Jurkat, Clone E6-1 (cell line): ENCODE data around the gene SORBS2.
"Not testable (repeated sequence)": the region's sequence is repeated elsewhere in the genome, so short reads cannot be mapped to it uniquely, and the experiment has no call there.

ENCODE experiments used
- DNase-seq: peaks from one replicate; pipeline ENCODE4 v3.0.0-alpha.2; 2011; ENCODE audit warnings: low read depth, low spot score
- H3K4me3 ChIP-seq: 2 replicates; pipeline ENCODE4 v1.5.1; 2011; ENCODE audit warnings: mild to moderate bottlenecking, low read length, control low read depth, moderate library complexity

Gene SORBS2

DNA sequence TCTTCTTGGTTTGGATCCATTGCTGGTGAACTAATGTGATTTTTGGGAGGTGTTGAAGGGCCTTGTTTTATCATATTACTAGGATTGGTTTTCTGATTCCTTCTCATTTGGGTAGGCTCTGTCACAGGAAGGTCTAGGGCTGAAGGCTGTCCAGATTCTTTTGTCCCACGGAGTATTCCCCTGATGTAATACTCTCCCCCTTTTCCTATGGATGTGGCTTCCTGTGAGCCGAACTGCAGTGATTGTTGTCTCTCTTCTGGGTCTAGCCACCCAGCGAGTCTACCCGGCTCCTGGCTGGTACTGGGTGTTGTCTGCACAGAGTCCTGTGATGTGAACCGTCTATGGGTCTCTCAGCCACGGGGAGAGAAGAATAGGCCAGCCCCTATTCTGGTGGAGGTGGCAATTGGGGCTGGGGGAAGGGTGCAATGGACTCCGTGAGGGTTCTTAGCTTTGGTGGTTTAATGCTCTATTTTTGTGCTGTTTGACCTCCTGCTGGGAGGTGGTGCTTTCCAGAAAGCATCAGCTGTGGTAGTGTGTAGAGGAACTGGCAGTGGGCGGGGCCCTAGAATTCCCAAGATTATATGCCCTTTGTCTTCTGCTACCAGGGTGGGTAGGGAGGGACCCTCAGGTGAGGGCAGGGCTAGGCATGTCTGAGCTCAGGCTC, 252.6 kb downstream of the SORBS2 start:
- H3K4me3 ChIP-seq, DNase-seq: not testable (repeated sequence)

- H3K4me3 ChIP-seq, result no peak overlapping the region
- no peak for DNase-seq
These were observed 257.4 kb downstream of the SORBS2 start for GRCh38 chr4:185554365-185555126.

DNA sequence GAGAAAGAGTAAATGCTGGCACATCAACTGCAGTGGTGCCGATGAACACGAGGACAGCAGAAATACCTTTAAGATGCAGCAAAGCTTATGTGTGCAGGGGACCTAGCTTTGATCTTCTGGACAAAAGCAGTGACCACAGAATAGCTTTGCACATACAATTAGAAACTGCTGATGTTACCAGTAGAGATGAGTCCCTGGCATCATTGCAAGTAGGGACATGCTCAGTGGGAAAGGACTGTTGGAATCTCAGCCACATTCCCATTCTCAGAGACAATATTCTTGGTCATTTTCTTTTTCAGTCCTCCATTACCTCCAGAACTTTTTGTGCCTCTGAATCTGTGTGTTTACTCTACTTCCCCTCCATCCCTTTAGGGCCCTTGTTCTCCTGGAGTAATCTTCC, 259.7 kb downstream of the SORBS2 start:
- DNase-seq, result no peak
- no peak overlapping the region for H3K4me3 ChIP-seq

- DNase-seq, result no peak
- H3K4me3 ChIP-seq, result no peak overlapping the region
These were observed 261.1 kb downstream of the SORBS2 start for GRCh38 chr4:185550933-185551332.

GRCh38 chr4:185549095-185549639, 262.8 kb downstream of the SORBS2 start:
- DNase-seq, result no peak
- no peak overlapping the region for H3K4me3 ChIP-seq

DNA sequence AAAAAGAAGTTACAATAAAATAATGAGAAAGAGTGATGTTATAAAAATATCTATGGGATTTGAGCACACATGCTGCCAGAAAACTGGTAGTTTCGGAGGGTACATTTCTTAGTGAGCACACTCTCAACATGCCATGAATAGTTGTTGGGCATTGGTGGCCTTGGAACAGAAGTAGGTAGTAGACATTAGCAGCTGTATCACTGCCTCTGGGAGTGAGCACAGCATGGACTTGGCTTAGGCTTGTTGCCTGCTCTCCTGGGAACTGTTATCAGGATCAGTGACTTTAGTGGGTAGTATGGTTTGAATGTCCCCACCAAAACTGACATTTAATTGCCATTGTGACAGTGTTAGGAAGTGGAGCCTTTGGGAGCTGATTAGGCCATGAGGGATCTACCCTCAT, 263.4 kb downstream of the SORBS2 start:
- no peak for DNase-seq
- no peak overlapping the region for H3K4me3 ChIP-seq

DNA sequence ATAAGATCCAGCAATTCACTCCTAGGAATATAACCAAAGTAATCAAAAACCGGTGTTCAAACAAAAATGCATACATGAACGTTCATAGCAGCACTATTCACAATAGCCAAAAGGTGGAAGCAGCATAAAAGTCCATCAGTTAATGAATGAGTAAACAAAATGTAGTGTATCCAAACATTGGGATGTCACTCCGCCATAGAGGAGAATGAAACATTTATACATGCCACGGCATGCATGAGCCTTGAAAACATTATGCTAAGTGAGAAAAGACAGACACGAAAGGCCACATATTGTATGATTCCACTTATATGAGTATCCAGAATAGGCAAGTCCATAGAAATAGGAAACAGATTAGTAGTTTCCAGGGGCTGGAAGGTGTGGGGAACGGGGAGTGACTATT, 265.7 kb downstream of the SORBS2 start:
- H3K4me3 ChIP-seq, result no peak overlapping the region
- DNase-seq, result no peak

- DNase-seq, result no peak
- H3K4me3 ChIP-seq, result no peak overlapping the region
These were observed 269.2 kb downstream of the SORBS2 start for GRCh38 chr4:185542626-185543315.

- H3K4me3 ChIP-seq, result no peak overlapping the region
- no peak for DNase-seq
These were observed 270.7 kb downstream of the SORBS2 start for GRCh38 chr4:185541251-185541727.

- DNase-seq, result no peak
- H3K4me3 ChIP-seq, result no peak overlapping the region
These were observed 271.4 kb downstream of the SORBS2 start for GRCh38 chr4:185540487-185541120.

- no peak for DNase-seq
- no peak overlapping the region for H3K4me3 ChIP-seq
These were observed 272.0 kb downstream of the SORBS2 start for GRCh38 chr4:185540040-185540439.

DNA sequence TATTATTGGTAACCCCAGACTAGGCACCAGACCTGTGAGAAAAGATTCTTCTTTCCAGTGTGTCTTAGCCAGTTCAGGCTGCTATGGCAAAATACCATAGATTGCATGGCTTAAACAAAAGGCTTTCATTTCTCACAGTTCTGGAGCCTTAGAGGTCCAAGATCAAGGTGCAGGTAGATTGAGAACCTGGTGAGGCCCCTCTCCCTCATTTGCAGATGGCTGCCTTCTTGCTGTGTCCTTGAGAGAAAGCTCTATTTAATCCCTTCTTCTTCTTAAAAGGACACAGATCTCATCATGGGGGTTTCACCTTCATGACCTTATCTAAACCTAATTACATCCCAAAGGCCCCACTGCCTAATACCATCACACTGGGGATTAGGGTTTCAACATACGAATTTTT, 273.2 kb downstream of the SORBS2 start:
- no peak overlapping the region for H3K4me3 ChIP-seq
- no peak for DNase-seq

DNA sequence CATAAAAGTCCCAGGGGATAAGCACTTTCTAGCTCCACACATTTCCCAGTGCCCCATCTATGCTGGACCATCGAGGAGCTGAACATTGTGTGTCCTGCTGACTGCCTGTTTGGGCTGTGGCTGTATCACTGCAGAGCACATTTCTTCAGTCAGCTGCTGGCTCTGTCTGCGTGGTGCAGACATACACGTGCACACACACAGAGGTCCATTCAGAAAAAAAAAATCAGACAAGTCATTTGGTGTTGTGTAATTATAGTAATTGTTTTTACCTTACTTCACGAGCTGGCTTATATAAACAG, 275.6 kb downstream of the SORBS2 start:
- no peak overlapping the region for H3K4me3 ChIP-seq
- DNase-seq, result no peak

- no peak overlapping the region for H3K4me3 ChIP-seq
- DNase-seq, result no peak
These were observed 276.2 kb downstream of the SORBS2 start for GRCh38 chr4:185535612-185536410.
